Brain microvascular endothelial cell (primary cell): Measurements from ENCODE around the gene ELOB.

Source experiments
- DNase-seq: peaks from one replicate; pipeline ENCODE4 v3.0.0-alpha.2; 2020
- H3K27ac ChIP-seq: fragments of 250-450 bp; sonication (Bioruptor Pico); 2 replicates; pipeline ENCODE4 v1.5.1; 2020; ENCODE audit warnings: mild to moderate bottlenecking, moderate library complexity
- H3K27me3 ChIP-seq: fragments of 250-450 bp; sonication (Bioruptor Pico); replicated peaks from 2 replicates; pipeline ENCODE4 v1.5.1; 2020; ENCODE audit warnings: mild to moderate bottlenecking
- H3K36me3 ChIP-seq: fragments of 250-450 bp; sonication (Bioruptor Pico); replicated peaks from 2 replicates; pipeline ENCODE4 v1.5.1; 2020; ENCODE audit warnings: mild to moderate bottlenecking
- H3K4me3 ChIP-seq: 2 replicates; pipeline ENCODE4 v1.5.1; 2011; ENCODE audit warnings: low read depth, mild to moderate bottlenecking, control low read depth, low read length, moderate library complexity
- in situ Hi-C: cut with HindIII; loops from 2 replicates; pipeline ENCODE4 v1.10.0; 2017; ENCODE audit warnings: low sequenced_read_pairs, low pct_ligation_motif_present
- TF ChIP-seq, protein P1 (sequence below): IDR thresholded peaks from 2 replicates; pipeline ENCODE4 v1.5.1; 2011; ENCODE audit warnings: low read depth, mild to moderate bottlenecking, moderate library complexity, low read length, control low read depth, inconsistent platforms; ENCODE audit errors: missing control alignments

The ELOB gene

DNA sequence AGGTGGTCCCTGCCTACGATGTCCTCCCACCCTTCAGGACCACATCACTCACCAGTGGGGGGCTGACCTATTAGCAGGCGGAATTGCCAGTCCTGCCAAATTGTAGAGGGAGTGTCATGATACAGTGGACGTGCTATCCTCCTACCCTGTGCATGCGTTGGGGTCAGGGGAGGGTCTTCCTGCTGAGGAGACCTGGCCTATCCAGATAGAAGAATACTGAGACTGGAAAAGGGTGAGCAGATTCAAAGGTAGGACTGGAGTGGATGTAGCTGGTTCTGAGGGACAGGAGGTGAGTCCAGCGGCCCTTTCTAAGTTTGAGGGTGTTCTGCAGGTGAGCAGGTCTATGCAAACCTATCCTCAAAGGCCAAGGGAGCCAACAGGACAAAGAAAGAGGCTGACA lies 29.2 kb upstream of the ELOB start:
- DNase-seq: no peak
- Histone ChIP-seq H3K27me3 (peaks cover 1% of the 10 kb centered on the region), H3K4me3 (no peak overlapping the region), H3K36me3 (no peaks in the 10 kb centered on the region), H3K27ac (no peak overlapping the region)
- TF ChIP-seq, protein P1, sequence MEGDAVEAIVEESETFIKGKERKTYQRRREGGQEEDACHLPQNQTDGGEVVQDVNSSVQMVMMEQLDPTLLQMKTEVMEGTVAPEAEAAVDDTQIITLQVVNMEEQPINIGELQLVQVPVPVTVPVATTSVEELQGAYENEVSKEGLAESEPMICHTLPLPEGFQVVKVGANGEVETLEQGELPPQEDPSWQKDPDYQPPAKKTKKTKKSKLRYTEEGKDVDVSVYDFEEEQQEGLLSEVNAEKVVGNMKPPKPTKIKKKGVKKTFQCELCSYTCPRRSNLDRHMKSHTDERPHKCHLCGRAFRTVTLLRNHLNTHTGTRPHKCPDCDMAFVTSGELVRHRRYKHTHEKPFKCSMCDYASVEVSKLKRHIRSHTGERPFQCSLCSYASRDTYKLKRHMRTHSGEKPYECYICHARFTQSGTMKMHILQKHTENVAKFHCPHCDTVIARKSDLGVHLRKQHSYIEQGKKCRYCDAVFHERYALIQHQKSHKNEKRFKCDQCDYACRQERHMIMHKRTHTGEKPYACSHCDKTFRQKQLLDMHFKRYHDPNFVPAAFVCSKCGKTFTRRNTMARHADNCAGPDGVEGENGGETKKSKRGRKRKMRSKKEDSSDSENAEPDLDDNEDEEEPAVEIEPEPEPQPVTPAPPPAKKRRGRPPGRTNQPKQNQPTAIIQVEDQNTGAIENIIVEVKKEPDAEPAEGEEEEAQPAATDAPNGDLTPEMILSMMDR: no peak
- in situ Hi-C loops: no loop called here

DNA sequence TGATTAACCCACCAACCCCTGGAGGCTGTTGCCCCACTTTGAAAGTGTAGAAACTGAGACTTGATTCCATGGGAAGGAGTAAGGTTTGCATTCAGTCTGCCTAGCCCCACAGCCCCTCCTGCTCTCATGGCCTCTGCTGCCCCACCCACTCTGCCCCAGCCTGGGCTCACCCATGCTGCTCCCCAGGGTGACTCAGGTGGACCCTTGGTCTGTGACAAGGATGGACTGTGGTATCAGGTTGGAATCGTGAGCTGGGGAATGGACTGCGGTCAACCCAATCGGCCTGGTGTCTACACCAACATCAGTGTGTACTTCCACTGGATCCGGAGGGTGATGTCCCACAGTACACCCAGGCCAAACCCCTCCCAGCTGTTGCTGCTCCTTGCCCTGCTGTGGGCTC lies 27.6 kb upstream of the ELOB start:
- no peak for DNase-seq
- H3K27me3 ChIP-seq: no peaks in the 10 kb centered on the region
- H3K4me3 ChIP-seq: no peak overlapping the region
- H3K36me3 ChIP-seq: no peaks in the 10 kb centered on the region
- in situ Hi-C loops: no loop called here
- TF ChIP-seq, protein P1: no peak
- H3K27ac ChIP-seq: no peak overlapping the region

DNA sequence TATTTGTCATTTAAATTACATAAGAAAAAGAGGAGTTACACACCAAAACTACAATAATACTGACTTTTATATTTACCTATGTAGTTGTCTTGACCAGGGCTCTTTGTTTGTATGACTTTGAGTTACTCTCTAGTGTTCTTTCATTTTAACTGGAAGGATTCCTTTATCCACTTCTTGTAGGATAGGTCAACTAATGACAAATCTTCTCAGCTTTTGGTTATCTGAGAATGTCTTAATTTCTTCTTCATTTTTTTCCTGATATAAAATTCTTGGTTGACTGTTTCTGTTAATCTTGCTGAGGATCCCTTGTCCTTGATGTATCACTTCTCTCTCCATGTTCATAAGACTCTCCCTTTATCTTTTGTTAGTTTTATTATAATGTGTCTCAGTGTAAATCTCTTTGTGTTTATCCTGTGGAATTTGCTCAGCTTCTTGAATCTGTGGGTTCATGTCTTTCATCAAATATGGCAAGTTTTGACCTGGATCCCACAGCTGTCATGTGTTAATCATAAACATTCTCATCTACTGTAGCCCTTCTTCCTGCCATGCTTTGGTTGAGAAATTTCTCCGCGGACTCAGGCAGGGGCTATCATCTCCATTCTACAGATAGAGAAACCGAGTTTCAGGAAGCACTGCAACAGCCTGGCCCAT lies 26.6 kb upstream of the ELOB start:
- Histone ChIP-seq H3K27ac (no peak overlapping the region), H3K27me3 (no peaks in the 10 kb centered on the region), H3K4me3 (no peak overlapping the region), H3K36me3 (no peaks in the 10 kb centered on the region)
- TF ChIP-seq, protein P1: no peak
- no peak for DNase-seq
- in situ Hi-C loops: no loop called here

DNA sequence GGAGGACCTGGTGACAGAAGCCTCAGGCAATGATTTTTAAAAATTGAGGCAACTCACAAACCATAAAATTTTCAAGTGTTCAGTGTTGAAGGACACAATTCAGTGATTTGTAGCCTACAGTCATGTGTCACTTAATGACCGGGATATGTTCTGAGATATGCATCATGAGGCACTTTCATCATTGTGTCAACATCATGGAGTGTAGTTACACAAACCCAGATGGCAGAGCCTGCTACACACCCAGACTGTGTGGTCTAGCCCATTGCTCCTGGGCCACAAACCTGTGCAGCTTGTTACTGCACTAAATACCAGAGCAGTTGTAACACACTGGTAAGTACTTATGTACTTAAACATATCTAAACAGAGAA lies 22.8 kb upstream of the ELOB start:
- in situ Hi-C loops: no loop called here
- no peak overlapping the region for H3K4me3 ChIP-seq
- no peaks in the 10 kb centered on the region for H3K36me3 ChIP-seq
- no peaks in the 10 kb centered on the region for H3K27me3 ChIP-seq
- no peak overlapping the region for H3K27ac ChIP-seq
- TF ChIP-seq, protein P1: no peak
- no peak for DNase-seq

DNA sequence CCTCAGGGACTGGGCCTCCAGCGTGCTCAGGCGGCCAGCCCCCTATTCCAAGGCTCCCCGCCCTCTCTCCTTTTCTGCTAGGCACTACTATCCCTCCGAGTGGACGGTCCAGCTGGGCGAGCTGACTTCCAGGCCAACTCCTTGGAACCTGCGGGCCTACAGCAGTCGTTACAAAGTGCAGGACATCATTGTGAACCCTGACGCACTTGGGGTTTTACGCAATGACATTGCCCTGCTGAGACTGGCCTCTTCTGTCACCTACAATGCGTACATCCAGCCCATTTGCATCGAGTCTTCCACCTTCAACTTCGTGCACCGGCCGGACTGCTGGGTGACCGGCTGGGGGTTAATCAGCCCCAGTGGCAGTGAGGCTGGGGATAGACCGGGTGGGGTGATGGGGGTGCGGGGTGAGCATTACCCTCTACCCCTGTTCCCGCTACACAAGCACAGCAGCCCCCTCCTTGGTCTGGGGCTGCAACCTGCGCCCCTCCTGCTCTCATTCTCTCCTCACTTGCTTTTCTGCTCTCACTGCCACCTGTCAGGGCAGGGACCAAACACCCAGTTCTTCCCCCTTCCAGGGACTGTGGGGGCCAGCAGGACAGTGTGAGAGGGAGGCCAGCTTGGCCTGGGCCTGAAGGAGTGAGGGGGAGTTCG lies 22.3 kb upstream of the ELOB start:
- no peaks in the 10 kb centered on the region for H3K36me3 ChIP-seq
- no peak overlapping the region for H3K4me3 ChIP-seq
- no peak overlapping the region for H3K27ac ChIP-seq
- no peak for DNase-seq
- TF ChIP-seq, protein P1: no peak
- no peaks in the 10 kb centered on the region for H3K27me3 ChIP-seq
- in situ Hi-C loops: no loop called here
